GM19025 (cell line): Measurements from ENCODE around the gene DNAAF2.
A peak's percentile ranks its signal among the peaks of the same experiment; 100 is the strongest.
"Not testable (repeated sequence)": the region's sequence is repeated elsewhere in the genome, so short reads cannot be mapped to it uniquely, and the experiment has no call there.

Experiments
- ATAC-seq: cut with Tn5 transposase; IDR thresholded peaks from one replicate; pipeline ENCODE4 v1.9.1; 2021; ENCODE audit warnings: mild to moderate bottlenecking, low read depth, moderate library complexity; ENCODE audit not compliant: unreplicated experiment

The DNAAF2 gene

GRCh38 chr14:49585803-49586672 is 49.0 kb downstream of the DNAAF2 start, which contains the start of gene RPS29:
RPS29 (minus strand) TSS chr14:49586380; CDS start chr14:49586346, 34 bp downstream.
- peak; percentile 89 for ATAC-seq

- not testable (repeated sequence) for ATAC-seq
Observed at GRCh38 chr14:49584981-49585640, 49.9 kb downstream of the DNAAF2 start.

GRCh38 chr14:49584058-49584457 is 51.0 kb downstream of the DNAAF2 start:
- ATAC-seq: no peak

GRCh38 chr14:49583629-49584028 is 51.4 kb downstream of the DNAAF2 start:
- ATAC-seq: no peak

GRCh38 chr14:49582113-49582977 is 52.7 kb downstream of the DNAAF2 start:
- ATAC-seq: no peak

GRCh38 chr14:49581209-49582112 is 53.6 kb downstream of the DNAAF2 start:
- no peak for ATAC-seq

- no peak for ATAC-seq
Observed at GRCh38 chr14:49579841-49580240, 55.2 kb downstream of the DNAAF2 start.

- no peak for ATAC-seq
Observed at GRCh38 chr14:49578141-49578540, 56.9 kb downstream of the DNAAF2 start.
